Fibroblast of skin of left quadriceps (primary cell): ENCODE results near the gene CDC42BPG.
"Not testable (repeated sequence)": the region's sequence is repeated elsewhere in the genome, so short reads cannot be mapped to it uniquely, and the experiment has no call there.

Experiments
- DNase-seq, 2 experiments: peaks; one replicate each; pipeline ENCODE4 v3.0.0-alpha.2; 2013; ENCODE audit warnings: low read depth in 2 of 2

Gene CDC42BPG

GRCh38 chr11:64849598-64850356, 5.3 kb upstream of the CDC42BPG start:
- no peak for DNase-seq

GRCh38 chr11:64848826-64849597, 4.6 kb upstream of the CDC42BPG start:
- DNase-seq, result no peak

GRCh38 chr11:64848214-64848825, 3.9 kb upstream of the CDC42BPG start:
- no peak for DNase-seq

GRCh38 chr11:64846998-64847666, 2.7 kb upstream of the CDC42BPG start:
- peak; percentile 74 to 78 for DNase-seq

GRCh38 chr11:64845776-64846129, 1.3 kb upstream of the CDC42BPG start:
- not testable (repeated sequence) for DNase-seq

GRCh38 chr11:64845129-64845775, 799 bp upstream of the CDC42BPG start:
- no peak for DNase-seq

- DNase-seq, result no peak
These were observed 645 bp downstream of the CDC42BPG start for GRCh38 chr11:64843686-64844329.

GRCh38 chr11:64842851-64843685, 1.4 kb downstream of the CDC42BPG start:
- DNase-seq, result no peak

- DNase-seq, result no peak
These were observed 2.1 kb downstream of the CDC42BPG start for GRCh38 chr11:64842366-64842759.

- DNase-seq, result no peak
These were observed 2.7 kb downstream of the CDC42BPG start for GRCh38 chr11:64841592-64842365.

GRCh38 chr11:64839887-64840782, 4.3 kb downstream of the CDC42BPG start:
- no peak for DNase-seq

GRCh38 chr11:64839335-64839734, 5.1 kb downstream of the CDC42BPG start:
- DNase-seq, result no peak

- no peak for DNase-seq
These were observed 5.7 kb downstream of the CDC42BPG start for GRCh38 chr11:64838600-64839334.

- no peak for DNase-seq
These were observed 6.5 kb downstream of the CDC42BPG start for GRCh38 chr11:64837887-64838351.

- no peak for DNase-seq
These were observed 7.9 kb downstream of the CDC42BPG start for GRCh38 chr11:64836448-64837072.

GRCh38 chr11:64835616-64836447, 8.6 kb downstream of the CDC42BPG start:
- DNase-seq, result no peak
